Spleen (tissue), 11 donors: Measurements from ENCODE around the gene H19. TPM values are rescaled to one million over a fixed set of nuclear protein-coding genes. Genes with fewer than 3 reads are reported as not detected.

ENCODE experiments used
- DNase-seq: peaks from one replicate; pipeline ENCODE4 v3.0.0-alpha.2; 2020
- H3K27ac ChIP-seq, 8 donors: fragments of 200-600 bp; sonication (generic) in 7 of 8; 1 replicate in 4 of 8; 2 replicates in 4 of 8; pipeline versions ENCODE4 v1.5.0 to v1.8.0; 2016 to 2021; ENCODE audit warnings: inconsistent platforms in 4 of 8, mild to moderate bottlenecking in 4 of 8, moderate library complexity in 1 of 8
- H3K27me3 ChIP-seq, 7 donors: fragments of 200-600 bp; sonication (generic) in 6 of 7; replicated peaks in 1 of 7; 1 replicate in 4 of 7; 2 replicates in 3 of 7; pipeline versions ENCODE4 v1.5.0 to v1.8.0; 2016 to 2021; ENCODE audit warnings: inconsistent platforms in 3 of 7, mild to moderate bottlenecking in 1 of 7
- H3K36me3 ChIP-seq, 6 donors: fragments of 200-600 bp; sonication (generic) in 5 of 6; 1 replicate in 4 of 6; 2 replicates in 2 of 6; pipeline versions ENCODE4 v1.5.0 to v1.8.0; 2016 to 2021; ENCODE audit warnings: inconsistent platforms in 2 of 6
- H3K4me1 ChIP-seq, 6 donors: fragments of 200-600 bp; sonication (generic) in 5 of 6; 1 replicate in 3 of 6; 2 replicates in 3 of 6; pipeline versions ENCODE4 v1.5.0 to v1.8.0; 2016 to 2021; ENCODE audit warnings: inconsistent platforms in 3 of 6
- H3K4me3 ChIP-seq, 8 donors: fragments of 200-600 bp; sonication (generic) in 7 of 8; 1 replicate in 4 of 8; 2 replicates in 4 of 8; pipeline versions ENCODE4 v1.5.0 to v1.8.0; 2016 to 2021; ENCODE audit warnings: inconsistent platforms in 4 of 8, mild to moderate bottlenecking in 4 of 8, moderate library complexity in 2 of 8
- H3K9me3 ChIP-seq, 8 donors: fragments of 200-600 bp; sonication (generic) in 7 of 8; 1 replicate in 4 of 8; 2 replicates in 4 of 8; pipeline versions ENCODE4 v1.5.0 to v1.8.0; 2016 to 2021; ENCODE audit warnings: inconsistent platforms in 4 of 8
- CTCF ChIP-seq, 11 experiments: fragments of 200-600 bp in 7 of 11; fragments of 450-650 bp in 4 of 11; sonication (generic) in 4 of 11; IDR thresholded peaks in 8 of 11; conservative IDR thresholded peaks in 3 of 11; 1 replicate in 7 of 11; 2 replicates in 4 of 11; pipeline versions ENCODE4 v1.4.0 to v1.8.0; 2016 to 2021; ENCODE audit warnings: antibody characterized with exemption in 11 of 11, inconsistent platforms in 4 of 11, mild to moderate bottlenecking in 1 of 11
- POLR2A ChIP-seq, 3 donors: fragments of 450-650 bp; IDR thresholded peaks; one replicate each; pipeline ENCODE4 v1.5.1; 2017; ENCODE audit warnings: antibody characterized with exemption in 3 of 3, mild to moderate bottlenecking in 1 of 3
- POLR2AphosphoS5 ChIP-seq, 3 donors: sonication (generic); formaldehyde crosslinking; IDR thresholded peaks; one replicate each; pipeline ENCODE4 v1.5.1; 2017; ENCODE audit warnings: antibody characterized with exemption in 3 of 3
- WGBS, 5 donors: extraction: QIAGEN DNeasy Blood & Tissue Kit in 3 of 5; methylation state at CpG; one replicate each; pipeline versions ENCODE4 v1.1.5 to v1.1.7; 2013 to 2018; 5-methylcytosine and 5-hydroxymethylcytosine counted together
- intact Hi-C: fragments of 100-400 bp; cut with DNase I; formaldehyde crosslinking; loops from one replicate; pipeline ENCODE4 v1.15.0; 2023; ENCODE audit warnings: low total_unique reads
- polyA plus RNA-seq, 3 donors: library from polyadenylated mRNA; stranded (reverse); fragments of 200-250 nt; gene quantifications; one replicate each; pipeline ENCODE4 v1.2.1, GENCODE V29; 2013
- total RNA-seq, 7 donors: library from RNA; depleted of rRNA in 3 of 7; stranded (reverse); fragments of >200 nt in 3 of 7; fragmentation: NEBNext Ultra II Directional in 4 of 7; extraction: Animal tissue kit (Norgen Biotek cat#: 25700) in 4 of 7; gene quantifications; one replicate each; pipeline versions ENCODE4 v1.1.0 to v1.2.1, GENCODE V29; 2016 to 2021
- donor health status: healthy with polysubstance abuse.
- donor health status: DM: no; HTN: no; CAD: no; lungs with moderate emphysema.
- donor health status: DM: no; HTN: no; CAD: no.
- donor health status: Bipolar disorder and iron deficiency.
- donor health status: healthy.
- donor health status: DM: no; HTN: no; CAD: no.
- donor health status: DM: yes; HTN: yes; CAD: no.

Gene H19
- total and polyA plus RNA-seq, 10 donors: 10.1 to 620 (median 90.3) TPM

DNA sequence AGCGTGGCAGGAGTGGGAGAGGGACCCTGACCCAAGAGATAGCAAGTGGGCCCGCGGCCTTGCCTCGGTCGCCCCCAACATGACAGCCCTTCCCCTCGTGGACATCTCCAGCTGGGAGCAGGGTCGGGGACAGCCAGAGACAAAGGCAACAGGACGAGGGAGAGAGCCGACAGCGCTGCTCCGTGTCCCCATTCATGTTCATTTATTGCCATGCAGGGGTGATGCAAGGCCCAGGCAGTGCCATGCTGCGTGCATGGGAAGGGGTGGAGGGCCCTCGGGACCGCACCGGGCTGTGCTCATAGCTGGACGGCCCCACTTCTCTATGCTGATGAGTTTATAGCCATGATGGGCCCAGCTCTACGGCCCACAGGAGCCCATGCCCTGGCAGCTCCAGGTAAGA, 37.9 kb downstream of the H19 start:
- Histone ChIP-seq H3K4me1 (no peaks in the 10 kb centered on the region), H3K27ac (no peak overlapping the region), H3K27me3 (no peaks in the 10 kb centered on the region), H3K9me3 (no peaks in the 10 kb centered on the region), H3K36me3 (no peaks in the 10 kb centered on the region), H3K4me3 (no peak overlapping the region)
- TF ChIP-seq POLR2A (IDR thresholded peaks at IDR 0.05): no peak
- no peak for TF ChIP-seq CTCF (IDR thresholded peaks at IDR 0.05 in 8 of 11, conservative IDR thresholded peaks at IDR 0.05 in 3 of 11)
- no peak for TF ChIP-seq POLR2AphosphoS5 (IDR thresholded peaks at IDR 0.05)
- intact Hi-C loops: no loop called here
- 80 to 100% (median 88%) methylated on average over 3 to 10 of the region's 17 CpGs for WGBS, 5 donors
- peak; percentile 48 for DNase-seq

- no peak for DNase-seq
- intact Hi-C loops: no loop called here
- Histone ChIP-seq H3K4me3 (no peak overlapping the region), H3K27ac (no peak overlapping the region), H3K9me3 (no peaks in the 10 kb centered on the region), H3K36me3 (no peaks in the 10 kb centered on the region), H3K4me1 (no peaks in the 10 kb centered on the region), H3K27me3 (no peaks in the 10 kb centered on the region)
- no peak for TF ChIP-seq POLR2A (IDR thresholded peaks at IDR 0.05)
- no peak for TF ChIP-seq POLR2AphosphoS5 (IDR thresholded peaks at IDR 0.05)
- no peak for TF ChIP-seq CTCF (IDR thresholded peaks at IDR 0.05 in 8 of 11, conservative IDR thresholded peaks at IDR 0.05 in 3 of 11)
- no CpG with 5 or more reads among the region's 18 CpGs for WGBS, 5 donors
Observed at GRCh38 chr11:1958367-1958766, 39.3 kb downstream of the H19 start.

DNA sequence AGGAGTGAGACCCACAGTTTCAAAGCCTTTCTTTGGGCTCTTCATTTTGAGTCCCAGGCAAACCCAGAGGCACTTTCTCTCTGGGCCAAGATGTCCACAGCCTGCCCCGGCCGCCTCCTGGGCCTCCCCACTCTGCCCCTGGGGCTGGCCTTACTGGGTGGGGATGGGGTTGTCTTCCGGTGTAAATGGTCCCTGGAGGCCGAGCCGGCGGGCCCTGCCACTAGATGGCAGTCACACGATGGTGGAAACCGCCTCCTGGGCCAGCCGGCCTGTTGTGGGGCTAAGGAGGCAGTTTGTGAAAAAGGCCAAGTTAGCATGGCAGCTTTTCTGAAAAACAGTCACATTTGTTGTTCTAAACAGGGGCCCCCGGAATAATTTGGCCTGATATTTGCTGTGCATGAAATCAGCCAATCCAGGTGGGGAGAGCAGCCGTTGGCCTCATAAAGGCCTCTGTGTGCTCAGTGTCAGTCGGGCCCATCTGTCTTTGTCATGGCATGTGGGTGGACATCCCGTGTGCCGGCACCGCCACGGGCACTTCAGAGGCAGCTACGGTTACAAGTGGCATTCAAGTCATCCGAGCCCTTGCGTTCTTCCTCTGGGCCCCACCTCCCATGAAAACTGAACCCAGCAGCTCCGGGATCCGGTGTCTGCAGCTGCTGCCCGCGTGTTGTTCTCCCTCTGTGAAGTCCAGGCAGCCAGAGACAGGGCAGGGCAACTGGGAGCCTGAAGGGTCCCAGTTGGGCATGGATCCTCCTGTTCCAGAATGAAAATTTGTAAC, 44.0 kb downstream of the H19 start:
- intact Hi-C loops: no loop called here
- H3K36me3 ChIP-seq: no peaks in the 10 kb centered on the region
- H3K27me3 ChIP-seq: no peaks in the 10 kb centered on the region
- peak overlapping the region in 3 of 8 donors; percentile 28 to 44 (median 43) for H3K27ac ChIP-seq
- peak; percentile 77 for DNase-seq
- 46 to 75% (median 62%) methylated on average over 2 to 8 of the region's 23 CpGs; no CpG with 5 or more reads in 2 of the 5 donors for WGBS, 5 donors
- H3K4me1 ChIP-seq: no peaks in the 10 kb centered on the region
- TF ChIP-seq POLR2A (IDR thresholded peaks at IDR 0.05): no peak
- TF ChIP-seq CTCF (IDR thresholded peaks at IDR 0.05 in 8 of 11, conservative IDR thresholded peaks at IDR 0.05 in 3 of 11): peak in 6 of 11 experiments; percentile 14 to 64 (median 37)
- H3K9me3 ChIP-seq: no peaks in the 10 kb centered on the region
- no peak overlapping the region for H3K4me3 ChIP-seq

DNA sequence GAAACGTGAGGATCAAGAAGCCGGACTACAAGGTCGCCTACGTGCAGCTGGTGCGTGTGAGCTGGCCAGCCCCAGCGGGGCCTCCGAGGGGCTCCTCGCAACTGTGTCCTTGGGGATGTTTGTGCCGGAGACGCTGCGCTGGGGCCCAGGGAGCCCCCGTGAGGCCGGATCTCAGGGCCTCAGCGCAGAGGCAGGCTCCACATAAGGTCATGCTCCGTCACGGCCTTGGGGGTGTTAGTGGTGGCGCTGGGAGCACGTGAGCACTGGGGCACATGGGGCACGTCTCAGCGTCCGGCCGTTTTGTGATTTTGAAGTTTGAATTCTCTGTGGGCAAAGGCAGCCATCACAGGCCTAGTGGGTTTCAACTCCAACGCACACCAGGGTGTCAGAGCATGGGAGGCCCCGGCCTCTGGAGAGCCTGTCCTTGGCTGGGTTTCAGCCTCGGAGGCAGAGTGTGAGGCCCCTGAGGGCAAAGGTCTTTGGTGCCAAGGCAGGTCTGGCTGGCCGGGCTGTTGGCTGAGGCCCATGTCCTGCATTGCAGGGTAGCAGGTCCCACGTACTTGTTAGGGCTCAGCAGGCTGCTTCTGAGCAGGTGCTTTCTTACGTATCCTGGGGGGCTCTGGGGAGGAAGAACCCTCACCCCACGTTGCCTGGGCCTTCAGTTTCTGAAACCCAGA, 44.7 kb downstream of the H19 start:
- peak; percentile 36 for DNase-seq
- WGBS, 5 donors: 100% methylated on average over 1 of the region's 29 CpGs; no CpG with 5 or more reads in 4 of the 5 donors

More for the DNA sequence above, 44.7 kb downstream of the H19 start:
- Histone ChIP-seq H3K27me3 (no peaks in the 10 kb centered on the region), H3K27ac (peak overlapping the region in 3 of 8 donors; percentile 28 to 44 (median 43)), H3K36me3 (no peaks in the 10 kb centered on the region), H3K4me3 (no peak overlapping the region), H3K4me1 (no peaks in the 10 kb centered on the region), H3K9me3 (no peaks in the 10 kb centered on the region)
- intact Hi-C loops: no loop called here
- no peak for TF ChIP-seq POLR2A (IDR thresholded peaks at IDR 0.05)
- TF ChIP-seq CTCF (IDR thresholded peaks at IDR 0.05 in 8 of 11, conservative IDR thresholded peaks at IDR 0.05 in 3 of 11): no peak
- TF ChIP-seq POLR2AphosphoS5 (IDR thresholded peaks at IDR 0.05): no peak
